CD4-positive, CD25-positive, alpha-beta regulatory T cell (primary cell): ENCODE results near the gene FKBP5. TPM values are rescaled to one million over a fixed set of nuclear protein-coding genes. Genes with fewer than 3 reads are reported as not detected.

Experiments
- ATAC-seq, 2 donors: fragments of 150-1000 bp; cut with Tn5 transposase; one replicate each; pipeline ENCODE4 v1.10.0; 2021; ENCODE audit warnings: low read depth in 2 of 2, moderate number of reproducible peaks in 2 of 2, moderate library complexity in 1 of 2
- DNase-seq, 3 donors: peaks; one replicate each; pipeline versions ENCODE4 v3.0.0 to v3.0.0-alpha.2; 2012 to 2022; ENCODE audit warnings: mixed read lengths in 1 of 3
- H3K27ac ChIP-seq: one replicate; pipeline ENCODE4 v1.7.0; 2013; ENCODE audit warnings: mild to moderate bottlenecking, low read length; ENCODE audit not compliant: insufficient read depth, poor library complexity, severe bottlenecking
- H3K27me3 ChIP-seq: one replicate; pipeline ENCODE4 v1.7.0; 2013; ENCODE audit warnings: low read length; ENCODE audit not compliant: control insufficient read depth, insufficient read depth
- H3K36me3 ChIP-seq: one replicate; pipeline ENCODE4 v1.7.0; 2013; ENCODE audit warnings: mild to moderate bottlenecking, low read length, moderate library complexity; ENCODE audit not compliant: control insufficient read depth, insufficient read depth
- H3K4me1 ChIP-seq: 2 replicates; pipeline ENCODE4 v1.7.0; 2013; ENCODE audit warnings: mild to moderate bottlenecking, low read length; ENCODE audit not compliant: insufficient read depth, control insufficient read depth, poor library complexity, severe bottlenecking
- H3K4me3 ChIP-seq: one replicate; pipeline ENCODE4 v1.7.0; 2013; ENCODE audit warnings: low read depth, mild to moderate bottlenecking, low read length, moderate library complexity
- H3K9me3 ChIP-seq, 2 experiments: 1 replicate in 1 of 2; 2 replicates in 1 of 2; pipeline ENCODE4 v1.7.0; 2013; ENCODE audit warnings: low read length in 2 of 2, mild to moderate bottlenecking in 1 of 2, moderate library complexity in 1 of 2; ENCODE audit not compliant: control insufficient read depth in 2 of 2
- H3K27ac Mint-ChIP-seq, 3 donors: one replicate each; pipeline ENCODE4 v1.8.0; 2020 to 2022; ENCODE audit warnings: mild to moderate bottlenecking in 3 of 3, mixed read lengths in 3 of 3, moderate library complexity in 2 of 3
- H3K27me3 Mint-ChIP-seq: one replicate; pipeline ENCODE4 v1.8.0; 2022; ENCODE audit warnings: mild to moderate bottlenecking, mixed read lengths
- H3K36me3 Mint-ChIP-seq: one replicate; pipeline ENCODE4 v1.8.0; 2020; ENCODE audit warnings: mixed read lengths
- H3K4me1 Mint-ChIP-seq, 4 donors: one replicate each; pipeline ENCODE4 v1.8.0; 2020 to 2022; ENCODE audit warnings: mixed read lengths in 4 of 4, mild to moderate bottlenecking in 1 of 4
- H3K4me3 Mint-ChIP-seq, 4 donors: one replicate each; pipeline ENCODE4 v1.8.0; 2020 to 2022; ENCODE audit warnings: mild to moderate bottlenecking in 4 of 4, mixed read lengths in 4 of 4, moderate library complexity in 3 of 4
- H3K9me3 Mint-ChIP-seq, 7 donors: one replicate each; pipeline ENCODE4 v1.8.0; 2020 to 2022; ENCODE audit warnings: mixed read lengths in 7 of 7, mild to moderate bottlenecking in 3 of 7, moderate library complexity in 2 of 7
- polyA plus RNA-seq, 4 donors: library from polyadenylated mRNA; unstranded; fragments of 300-500 nt; fragmentation: Illumina TruSeq; gene quantifications; one replicate each; pipeline ENCODE4 v1.2.3, GENCODE V29; 2021
- total RNA-seq: library from RNA; stranded (reverse); gene quantifications from one replicate; pipeline ENCODE4 v1.2.3, GENCODE V29; 2022

Gene FKBP5
- total and polyA plus RNA-seq, 5 donors from 2014 or later = 27.5 to 157 (median 71.0) TPM

DNA sequence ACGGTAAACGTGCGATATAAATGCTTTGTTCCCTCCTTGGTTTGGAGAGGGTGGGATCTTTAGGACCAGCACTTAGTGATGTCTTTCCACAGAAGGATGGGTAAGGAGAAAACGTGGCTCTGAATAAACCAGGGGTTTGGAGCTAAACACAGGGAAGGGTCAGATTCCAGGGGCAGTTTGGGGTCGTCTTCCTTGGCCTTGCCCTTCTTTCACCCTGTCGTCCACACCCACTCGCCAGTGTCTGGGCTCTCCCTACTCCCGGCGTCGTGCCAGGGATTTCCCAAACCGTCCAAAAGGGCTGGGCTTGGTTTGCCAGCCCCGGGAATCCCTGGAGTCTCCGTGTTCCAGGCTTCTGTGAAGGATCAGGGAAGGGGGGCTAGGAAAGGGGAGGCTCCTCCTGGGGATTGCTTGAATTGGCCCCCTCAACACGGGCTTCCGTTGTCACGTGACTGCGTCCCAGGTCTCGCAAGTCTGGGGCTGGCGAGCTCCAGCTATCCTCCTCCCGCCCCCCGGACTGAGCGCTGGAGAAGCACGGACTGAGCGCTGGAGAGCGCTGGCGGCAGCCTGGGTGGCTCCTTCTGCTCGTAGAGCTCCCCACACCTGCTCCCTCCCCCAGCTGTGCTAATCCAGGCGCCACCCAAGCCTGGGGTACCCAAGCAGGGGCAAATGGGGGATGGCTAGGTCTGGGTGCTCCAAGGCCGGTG is 38.7 kb upstream of the FKBP5 start:
- no peaks in the 10 kb centered on the region for H3K36me3 Mint-ChIP-seq
- H3K9me3 Mint-ChIP-seq = no peaks in the 10 kb centered on the region
- H3K4me3 Mint-ChIP-seq = peak overlapping the region; percentile 84 to 91 (median 85)
- peaks cover 9 to 85% (median 60%) of the 10 kb centered on the region in 4 donors for H3K4me1 Mint-ChIP-seq
- peak overlapping the region; percentile 90 for H3K27ac ChIP-seq
- H3K27me3 ChIP-seq = no peaks in the 10 kb centered on the region
- ATAC-seq (peak; percentile 2 to 3), DNase-seq (no peak)
- H3K9me3 ChIP-seq = no peaks in the 10 kb centered on the region
- peak overlapping the region; percentile 90 to 96 (median 91) for H3K27ac Mint-ChIP-seq
- peak overlapping the region; percentile 58 for H3K4me3 ChIP-seq
- peaks cover 67% of the 10 kb centered on the region for H3K4me1 ChIP-seq
- no peaks in the 10 kb centered on the region for H3K36me3 ChIP-seq
- H3K27me3 Mint-ChIP-seq = peaks cover 3% of the 10 kb centered on the region

DNA sequence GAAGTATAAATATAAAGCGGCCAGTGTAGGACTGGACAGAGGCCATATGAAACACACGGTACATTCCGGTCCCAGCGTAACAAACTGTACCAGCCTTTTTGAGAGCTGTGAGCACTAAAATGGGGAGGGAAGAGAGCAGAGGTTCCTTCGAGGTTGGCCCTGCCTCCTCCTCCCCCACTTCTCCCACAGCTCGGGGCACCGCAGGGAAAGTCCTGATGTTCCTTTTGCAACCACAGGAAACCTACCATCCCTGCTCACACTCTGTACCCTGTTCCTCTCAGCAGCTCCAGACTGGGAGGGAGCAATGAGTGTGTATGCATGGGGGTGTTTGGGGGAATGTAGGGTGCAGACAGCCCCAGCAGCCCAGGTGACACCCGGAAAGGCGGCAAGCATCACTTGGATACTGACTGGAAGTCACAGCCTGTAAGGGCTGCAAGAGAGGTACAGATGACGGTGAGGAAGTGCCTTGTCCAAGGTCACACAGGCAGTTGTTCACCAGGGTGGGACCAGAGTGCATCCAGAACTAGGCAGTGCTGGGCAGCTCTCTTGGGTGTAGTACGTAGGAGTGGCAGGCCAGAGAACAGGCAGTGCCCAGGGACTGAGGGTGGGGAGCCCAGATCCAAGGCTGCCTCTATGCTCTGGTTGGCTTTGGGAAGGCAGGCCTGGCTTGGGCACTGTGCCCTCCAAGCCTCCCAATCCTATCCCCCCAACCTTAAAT is 37.2 kb upstream of the FKBP5 start:
- no peaks in the 10 kb centered on the region for H3K27me3 Mint-ChIP-seq
- H3K9me3 Mint-ChIP-seq = no peaks in the 10 kb centered on the region
- H3K4me3 ChIP-seq = no peak overlapping the region
- H3K36me3 ChIP-seq = no peaks in the 10 kb centered on the region
- H3K4me1 Mint-ChIP-seq = peaks cover 9 to 76% (median 55%) of the 10 kb centered on the region in 4 donors
- H3K27me3 ChIP-seq = no peaks in the 10 kb centered on the region
- H3K36me3 Mint-ChIP-seq = no peaks in the 10 kb centered on the region
- peak overlapping the region; percentile 60 to 91 (median 90) for H3K27ac Mint-ChIP-seq
- peaks cover 60% of the 10 kb centered on the region for H3K4me1 ChIP-seq
- H3K4me3 Mint-ChIP-seq = peak overlapping the region; percentile 27 to 85 (median 54)
- DNase-seq (no peak), ATAC-seq (no peak)
- H3K27ac ChIP-seq = peak overlapping the region; percentile 90
- H3K9me3 ChIP-seq = no peaks in the 10 kb centered on the region

DNA sequence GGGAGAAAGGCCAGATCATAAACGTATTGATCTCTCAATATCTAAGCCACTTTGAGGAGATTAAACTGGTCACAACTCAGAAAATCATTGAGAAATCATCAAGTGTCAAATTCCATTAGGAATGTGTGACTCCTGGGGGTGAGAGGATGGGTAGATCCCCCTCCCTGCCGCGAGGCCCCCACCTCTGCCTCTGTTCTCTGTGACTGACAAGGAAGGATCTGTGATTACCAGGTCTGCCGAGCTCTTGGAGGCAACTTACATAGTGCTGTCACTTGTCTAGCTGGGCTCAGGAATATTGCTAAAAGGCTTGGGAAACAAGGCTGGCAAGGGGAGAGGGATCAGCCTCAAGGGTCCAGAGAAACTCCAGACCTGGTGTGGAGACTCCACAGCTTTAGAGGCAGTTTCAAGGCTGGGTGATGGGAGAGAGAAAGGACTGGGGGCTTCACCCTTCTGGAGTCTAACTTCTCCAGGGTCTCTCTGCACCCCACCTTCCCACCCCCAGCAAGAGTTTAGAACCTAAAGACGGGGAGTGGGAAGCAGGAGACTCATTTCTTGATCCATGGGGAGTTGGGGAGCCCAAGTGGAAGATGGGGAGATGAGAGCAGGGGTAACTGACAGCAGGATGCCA is 36.5 kb upstream of the FKBP5 start:
- Mint-ChIP-seq H3K27me3 (no peaks in the 10 kb centered on the region), H3K27ac (peak overlapping the region; percentile 60 to 79 (median 63)), H3K4me1 (peaks cover 9 to 76% (median 48%) of the 10 kb centered on the region in 4 donors), H3K4me3 (peak overlapping the region in 2 of 4 donors; percentile 17 to 85), H3K36me3 (no peaks in the 10 kb centered on the region), H3K9me3 (no peaks in the 10 kb centered on the region)
- ATAC-seq (no peak), DNase-seq (no peak)
- Histone ChIP-seq H3K4me3 (no peak overlapping the region), H3K36me3 (no peaks in the 10 kb centered on the region), H3K9me3 (no peaks in the 10 kb centered on the region), H3K27ac (peak overlapping the region; percentile 90), H3K4me1 (peaks cover 54% of the 10 kb centered on the region), H3K27me3 (no peaks in the 10 kb centered on the region)

DNA sequence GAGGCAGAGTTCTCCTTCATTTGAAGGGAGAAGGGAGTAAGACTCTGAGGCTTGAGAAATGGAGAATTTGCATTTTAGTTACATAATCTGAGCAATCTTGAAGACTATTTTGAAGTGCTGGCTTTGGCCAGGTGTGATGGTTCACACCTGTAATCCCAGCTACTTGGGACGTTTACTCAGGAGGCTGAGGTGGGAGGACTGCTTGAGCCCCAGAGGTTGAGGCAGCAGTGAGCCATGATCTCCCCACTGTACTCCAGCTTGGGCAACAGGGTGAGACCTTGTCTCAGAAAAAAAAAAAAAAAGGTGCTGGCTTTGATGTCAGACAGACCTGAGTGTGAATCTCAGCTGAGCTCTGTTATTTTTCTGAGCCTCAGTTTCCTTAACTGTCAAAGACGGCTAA is 35.8 kb upstream of the FKBP5 start:
- Histone ChIP-seq H3K36me3 (no peaks in the 10 kb centered on the region), H3K4me1 (peaks cover 54% of the 10 kb centered on the region), H3K4me3 (no peak overlapping the region), H3K27ac (no peak overlapping the region), H3K27me3 (no peaks in the 10 kb centered on the region), H3K9me3 (no peaks in the 10 kb centered on the region)
- Mint-ChIP-seq H3K4me3 (peak overlapping the region in 1 of 4 donors; percentile 85), H3K4me1 (peaks cover 9 to 76% (median 45%) of the 10 kb centered on the region in 4 donors), H3K36me3 (no peaks in the 10 kb centered on the region), H3K27ac (peak overlapping the region in 1 of 3 donors; percentile 63), H3K27me3 (no peaks in the 10 kb centered on the region), H3K9me3 (no peaks in the 10 kb centered on the region)
- no peak for ATAC-seq
- DNase-seq = no peak

DNA sequence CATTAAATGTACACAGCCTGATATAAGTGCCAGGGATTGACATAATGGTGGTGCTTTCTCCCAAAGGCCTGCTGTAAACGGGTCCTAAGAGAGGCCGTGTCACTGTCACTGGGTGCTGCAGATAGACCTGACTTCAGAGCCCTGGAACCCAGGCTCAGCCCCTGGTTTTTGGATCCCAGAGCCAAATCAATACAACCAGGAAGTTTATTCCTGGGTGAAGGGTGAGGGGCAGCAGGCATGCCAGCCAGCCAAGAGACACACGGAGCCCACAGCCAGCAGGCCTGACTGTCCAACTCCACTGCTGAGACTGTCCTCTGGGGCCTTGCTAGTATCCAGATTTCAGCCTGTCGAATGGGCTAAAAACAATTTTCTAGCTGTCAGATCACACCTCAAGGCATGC is 35.3 kb upstream of the FKBP5 start:
- Histone ChIP-seq H3K4me3 (no peak overlapping the region), H3K36me3 (no peaks in the 10 kb centered on the region), H3K27me3 (no peaks in the 10 kb centered on the region), H3K4me1 (peaks cover 54% of the 10 kb centered on the region), H3K9me3 (no peaks in the 10 kb centered on the region), H3K27ac (no peak overlapping the region)
- Mint-ChIP-seq H3K27ac (peak overlapping the region in 1 of 3 donors; percentile 84), H3K9me3 (no peaks in the 10 kb centered on the region), H3K27me3 (no peaks in the 10 kb centered on the region), H3K4me1 (peaks cover 12 to 76% (median 45%) of the 10 kb centered on the region in 4 donors), H3K4me3 (peak overlapping the region in 1 of 4 donors; percentile 85), H3K36me3 (no peaks in the 10 kb centered on the region)
- no peak for DNase-seq
- ATAC-seq = no peak

DNA sequence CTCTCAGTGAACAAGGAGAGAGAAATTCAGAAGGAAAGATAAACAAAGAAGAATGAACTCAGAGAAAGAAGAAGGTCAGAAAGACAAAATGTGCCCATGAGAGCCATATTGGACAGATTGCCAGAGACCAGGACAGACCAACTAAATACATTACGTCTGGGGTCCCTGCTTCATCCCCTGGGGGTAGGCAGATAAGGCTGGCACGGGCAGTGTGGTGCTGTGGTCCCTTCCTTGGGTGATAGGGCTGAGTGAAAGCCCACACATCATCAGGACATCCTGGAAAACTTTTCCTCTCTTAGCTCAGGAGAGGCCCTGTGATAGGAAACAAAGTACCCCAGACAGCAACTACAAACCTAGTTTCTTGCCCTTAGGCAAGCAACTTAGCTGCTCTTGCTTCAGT is 34.9 kb upstream of the FKBP5 start:
- Histone ChIP-seq H3K9me3 (no peaks in the 10 kb centered on the region), H3K27ac (no peak overlapping the region), H3K4me1 (peaks cover 54% of the 10 kb centered on the region), H3K27me3 (no peaks in the 10 kb centered on the region), H3K36me3 (no peaks in the 10 kb centered on the region), H3K4me3 (no peak overlapping the region)
- DNase-seq (no peak), ATAC-seq (no peak)
- Mint-ChIP-seq H3K4me1 (peaks cover 15 to 76% (median 46%) of the 10 kb centered on the region in 4 donors), H3K27ac (peak overlapping the region in 1 of 3 donors; percentile 84), H3K4me3 (peak overlapping the region in 1 of 4 donors; percentile 85), H3K36me3 (no peaks in the 10 kb centered on the region), H3K9me3 (no peaks in the 10 kb centered on the region), H3K27me3 (no peaks in the 10 kb centered on the region)

DNA sequence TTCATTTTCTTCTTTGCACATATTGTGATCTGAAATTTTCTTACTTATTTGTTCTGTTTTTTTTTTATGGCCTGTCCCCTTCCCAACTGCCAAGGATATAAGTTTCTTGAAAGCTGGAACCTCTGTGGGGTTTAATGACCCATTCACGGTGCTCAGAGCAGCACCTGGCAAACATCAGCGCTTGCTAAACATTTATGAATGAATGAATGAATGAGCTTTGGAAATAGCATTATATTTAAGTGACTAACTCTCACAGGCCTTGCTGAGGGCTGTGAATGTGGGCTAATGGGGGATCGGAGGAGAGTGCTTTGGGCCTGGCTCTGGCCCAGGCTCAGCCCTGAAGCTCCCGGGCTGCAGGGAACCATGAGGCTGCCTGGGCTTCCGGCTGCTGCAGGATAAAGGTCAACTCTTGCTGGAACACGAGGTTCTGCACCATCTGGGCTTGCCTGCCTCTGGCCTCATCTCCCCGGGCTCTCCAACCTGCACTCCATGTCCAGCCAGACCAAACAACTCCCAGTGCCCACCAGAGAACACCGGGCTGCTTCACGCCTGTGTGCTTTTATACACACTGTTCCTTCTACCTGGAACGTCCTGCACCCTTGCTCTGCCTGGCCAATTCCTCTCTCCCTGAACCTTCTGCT is 33.5 kb upstream of the FKBP5 start:
- no peak overlapping the region for H3K4me3 ChIP-seq
- H3K4me1 ChIP-seq = peaks cover 52% of the 10 kb centered on the region
- H3K27ac ChIP-seq = no peak overlapping the region
- Mint-ChIP-seq H3K36me3 (no peaks in the 10 kb centered on the region), H3K27ac (peak overlapping the region in 1 of 3 donors; percentile 18), H3K4me1 (peaks cover 15 to 79% (median 51%) of the 10 kb centered on the region in 4 donors), H3K27me3 (no peaks in the 10 kb centered on the region), H3K4me3 (peak overlapping the region in 1 of 4 donors; percentile 25), H3K9me3 (no peaks in the 10 kb centered on the region)
- no peaks in the 10 kb centered on the region for H3K27me3 ChIP-seq
- H3K36me3 ChIP-seq = no peaks in the 10 kb centered on the region
- no peaks in the 10 kb centered on the region for H3K9me3 ChIP-seq
- no peak for DNase-seq
- no peak for ATAC-seq
